HG02885 (cell line): ENCODE data around the gene PAX2.

Source experiments
- ATAC-seq: cut with Tn5 transposase; IDR thresholded peaks from one replicate; pipeline ENCODE4 v1.9.1; 2021; ENCODE audit warnings: mild to moderate bottlenecking; ENCODE audit not compliant: unreplicated experiment, poor library complexity

PAX2 gene

GRCh38 chr10:100723770-100724530, 21.4 kb upstream of the PAX2 start:
- ATAC-seq = no peak

- ATAC-seq = no peak
These were observed 20.8 kb upstream of the PAX2 start for GRCh38 chr10:100724531-100725027.

GRCh38 chr10:100725071-100725471, 20.3 kb upstream of the PAX2 start:
- ATAC-seq = no peak

- no peak for ATAC-seq
These were observed 19.4 kb upstream of the PAX2 start for GRCh38 chr10:100725869-100726426.

GRCh38 chr10:100727808-100728207, 17.6 kb upstream of the PAX2 start:
- ATAC-seq = no peak

- no peak for ATAC-seq
These were observed 16.2 kb upstream of the PAX2 start for GRCh38 chr10:100728928-100729861.

GRCh38 chr10:100729862-100730724, 15.3 kb upstream of the PAX2 start:
- ATAC-seq = no peak

- peak; percentile 77 for ATAC-seq
These were observed 14.5 kb upstream of the PAX2 start for GRCh38 chr10:100730725-100731406.

- peak; percentile 16 for ATAC-seq
These were observed 13.8 kb upstream of the PAX2 start for GRCh38 chr10:100731407-100732240.

- no peak for ATAC-seq
These were observed 13.2 kb upstream of the PAX2 start for GRCh38 chr10:100732241-100732596.

- ATAC-seq = no peak
These were observed 12.1 kb upstream of the PAX2 start for GRCh38 chr10:100733329-100733728.

- ATAC-seq = no peak
These were observed 10.9 kb upstream of the PAX2 start for GRCh38 chr10:100734295-100735086.

- no peak for ATAC-seq
These were observed 10.4 kb upstream of the PAX2 start for GRCh38 chr10:100735087-100735336.

GRCh38 chr10:100735337-100736143, 9.8 kb upstream of the PAX2 start:
- no peak for ATAC-seq

- no peak for ATAC-seq
These were observed 9.1 kb upstream of the PAX2 start for GRCh38 chr10:100736144-100736808.

- no peak for ATAC-seq
These were observed 8.5 kb upstream of the PAX2 start for GRCh38 chr10:100736809-100737354.
